B cell (primary cell): ENCODE measurements around the gene CHST9. TPM values are rescaled to one million over a fixed set of nuclear protein-coding genes. Genes with fewer than 3 reads are reported as not detected.

Experiments used
- ATAC-seq: fragments of 200-7000 bp; cut with Tn5 transposase; one replicate; pipeline ENCODE4 v1.10.0; 2021; ENCODE audit warnings: low read depth, mild to moderate bottlenecking, moderate number of reproducible peaks, moderate library complexity
- CTCF ChIA-PET: fragments of 350-600 bp; sonication (Branson Sonifier 250); formaldehyde crosslinking; loops from one replicate; lab custom pipeline; 2021; ENCODE audit warnings: antibody characterized with exemption, inconsistent platforms; lab: Charles Lee
- POLR2A ChIA-PET: fragments of 350-600 bp; sonication (Branson Sonifier 250); formaldehyde crosslinking; loops from one replicate; lab custom pipeline; 2021; ENCODE audit warnings: antibody characterized with exemption; lab: Charles Lee
- DNase-seq: peaks from one replicate; pipeline ENCODE4 v3.0.0; 2013
- H2AFZ ChIP-seq: 2 replicates; pipeline ENCODE4 v1.6.1; 2012; ENCODE audit warnings: mild to moderate bottlenecking, low read depth, low read length; ENCODE audit not compliant: insufficient read depth, poor library complexity, severe bottlenecking
- H3K27ac ChIP-seq, 2 donors: 1 replicate in 1 of 2; 2 replicates in 1 of 2; pipeline ENCODE4 v1.5.1; 2012 to 2013; ENCODE audit warnings: low read length in 2 of 2, mild to moderate bottlenecking in 2 of 2, moderate library complexity in 1 of 2
- H3K27me3 ChIP-seq, 4 experiments: fragments of 200-600 bp in 1 of 4; sonication (generic) in 1 of 4; replicated peaks in 1 of 4; 1 replicate in 2 of 4; 2 replicates in 2 of 4; pipeline versions ENCODE4 v1.6.1 to v1.7.0; 2013 to 2016; ENCODE audit warnings: low read length in 3 of 4, mild to moderate bottlenecking in 2 of 4, mixed read lengths in 1 of 4, moderate library complexity in 1 of 4; ENCODE audit not compliant: insufficient read depth in 4 of 4, control insufficient read depth in 3 of 4; ENCODE audit errors: control extremely low read depth in 1 of 4
- H3K36me3 ChIP-seq, 2 experiments: replicated peaks in 1 of 2; 1 replicate in 1 of 2; 2 replicates in 1 of 2; pipeline versions ENCODE4 v1.6.1 to v1.7.1; 2013; ENCODE audit warnings: low read length in 1 of 2; ENCODE audit not compliant: insufficient read depth in 2 of 2, control insufficient read depth in 1 of 2; ENCODE audit errors: control extremely low read depth in 1 of 2, extremely low read depth in 1 of 2
- H3K4me1 ChIP-seq, 2 donors: fragments of 200-600 bp in 1 of 2; sonication (generic) in 1 of 2; 1 replicate in 1 of 2; 2 replicates in 1 of 2; pipeline versions ENCODE4 v1.5.1 to v1.6.1; 2013 to 2017; ENCODE audit warnings: low read length in 2 of 2; ENCODE audit not compliant: control insufficient read depth in 2 of 2, insufficient read depth in 2 of 2
- H3K4me2 ChIP-seq: replicated peaks from 2 replicates; pipeline ENCODE3; 2012; ENCODE audit warnings: mild to moderate bottlenecking, low read depth, low read length; ENCODE audit not compliant: poor library complexity, severe bottlenecking
- H3K4me3 ChIP-seq, 5 experiments: fragments of 200-600 bp in 1 of 5; sonication (generic) in 1 of 5; 1 replicate in 3 of 5; 2 replicates in 2 of 5; pipeline versions ENCODE4 v1.5.1 to v1.7.0; 2011 to 2016; ENCODE audit warnings: low read length in 4 of 5, mild to moderate bottlenecking in 4 of 5, low read depth in 2 of 5, control low read depth in 1 of 5, moderate library complexity in 1 of 5; ENCODE audit not compliant: insufficient read depth in 1 of 5; ENCODE audit errors: control extremely low read depth in 1 of 5, extremely low read depth in 1 of 5
- H3K79me2 ChIP-seq: fragments of 200-600 bp; sonication (generic); one replicate; pipeline ENCODE4 v1.6.0; 2016; ENCODE audit warnings: low read length; ENCODE audit not compliant: control insufficient read depth, insufficient read depth
- H3K9ac ChIP-seq: fragments of 200-600 bp; sonication (generic); 2 replicates; pipeline ENCODE4 v1.6.1; 2017; ENCODE audit warnings: mild to moderate bottlenecking, low read length, moderate library complexity
- H3K9me3 ChIP-seq, 3 donors: one replicate each; pipeline versions ENCODE4 v1.6.1 to v1.7.1; 2013; ENCODE audit warnings: low read length in 2 of 3; ENCODE audit not compliant: control insufficient read depth in 2 of 3, insufficient read depth in 1 of 3; ENCODE audit errors: control extremely low read depth in 1 of 3
- H4K20me1 ChIP-seq: 2 replicates; pipeline ENCODE4 v1.6.0; 2012; ENCODE audit warnings: mild to moderate bottlenecking, low read length; ENCODE audit not compliant: insufficient read depth, control insufficient read depth, poor library complexity, severe bottlenecking
- H3K27ac Mint-ChIP-seq: one replicate; pipeline ENCODE4 v1.8.0; 2021; ENCODE audit warnings: mixed read lengths
- H3K27me3 Mint-ChIP-seq: one replicate; pipeline ENCODE4 v1.8.0; 2021; ENCODE audit warnings: mixed read lengths
- H3K4me1 Mint-ChIP-seq: one replicate; pipeline ENCODE4 v1.8.0; 2021; ENCODE audit warnings: mixed read lengths
- H3K4me3 Mint-ChIP-seq: one replicate; pipeline ENCODE4 v1.8.0; 2021; ENCODE audit warnings: mixed read lengths
- H3K9me3 Mint-ChIP-seq: one replicate; pipeline ENCODE4 v1.8.0; 2022; ENCODE audit warnings: mixed read lengths; ENCODE audit not compliant: insufficient read depth
- CTCF ChIP-seq: fragments of 200-600 bp; IDR thresholded peaks from one replicate; pipeline ENCODE4 v1.8.0; 2022; ENCODE audit warnings: antibody characterized with exemption, mild to moderate bottlenecking
- EZH2 ChIP-seq: IDR thresholded peaks from 2 replicates; pipeline ENCODE4 v1.6.1; 2012; ENCODE audit warnings: borderline replicate concordance, low read depth, mild to moderate bottlenecking, moderate library complexity, low read length; ENCODE audit not compliant: insufficient read depth, poor library complexity, severe bottlenecking
- WGBS: methylation state at CpG from one replicate; pipeline ENCODE4 v1.1.5; 2013; ENCODE audit warnings: missing lambda C conversion rate; ENCODE audit not compliant: insufficient coverage; 5-methylcytosine and 5-hydroxymethylcytosine counted together
- intact Hi-C: fragments of 100-400 bp; cut with micrococcal nuclease; formaldehyde crosslinking; loops from one replicate; pipeline ENCODE4 v1.10.0; 2022
- polyA plus RNA-seq: library from polyadenylated mRNA; depleted of rRNA; stranded (reverse); fragments of >200 nt; gene quantifications from 2 replicates; pipeline ENCODE4 v1.2.3, GENCODE V29; 2012
- total RNA-seq, 2 donors: library from RNA; stranded (reverse); fragments of 120-200 nt in 1 of 2; gene quantifications; 1 replicate in 1 of 2; 2 replicates in 1 of 2; pipeline versions ENCODE4 v1.2.3 to v1.2.4, GENCODE V29; 2013 to 2022

The CHST9 gene
- total and polyA plus RNA-seq, 2 donors (not counting 1 experiment from before 2014, with no cell fraction given) = not detected

- intact Hi-C loops = no loop called here
- Histone ChIP-seq H3K4me2 (no peak overlapping the region), H3K27me3 (no peaks in the 10 kb centered on the region), H3K79me2 (no peaks in the 10 kb centered on the region), H3K4me3 (no peak overlapping the region), H3K9me3 (peaks cover 0 to 4% (median 2%) of the 10 kb centered on the region in 3 donors), H3K4me1 (no peaks in the 10 kb centered on the region), H4K20me1 (no peaks in the 10 kb centered on the region), H2AFZ (no peak overlapping the region), H3K9ac (no peak overlapping the region), H3K27ac (no peak overlapping the region), H3K36me3 (no peaks in the 10 kb centered on the region)
- no peak overlapping the region for H3K4me3 Mint-ChIP-seq
- DNase-seq (no peak), ATAC-seq (no peak)
- no peaks in the 10 kb centered on the region for H3K9me3 Mint-ChIP-seq
- ChIA-PET POLR2A (no interaction called here), CTCF (no interaction called here)
- no peaks in the 10 kb centered on the region for H3K27me3 Mint-ChIP-seq
- H3K27ac Mint-ChIP-seq = no peak overlapping the region
- TF ChIP-seq EZH2 (no peak), CTCF (no peak)
- no CpG with 5 or more reads among the region's 1 CpG for WGBS
- H3K4me1 Mint-ChIP-seq = no peaks in the 10 kb centered on the region
Observed at GRCh38 chr18:27110319-27110718, 74.8 kb downstream of the CHST9 start.

GRCh38 chr18:27109451-27109850, 75.7 kb downstream of the CHST9 start:
- H3K27ac ChIP-seq = no peak overlapping the region
- H3K9ac ChIP-seq = no peak overlapping the region
- no peaks in the 10 kb centered on the region for H3K27me3 Mint-ChIP-seq
- H3K4me3 Mint-ChIP-seq = no peak overlapping the region
- H3K79me2 ChIP-seq = no peaks in the 10 kb centered on the region
- ATAC-seq = no peak
- no peaks in the 10 kb centered on the region for H3K4me1 Mint-ChIP-seq
- no peak for DNase-seq
- CTCF ChIA-PET = no interaction called here
- no peaks in the 10 kb centered on the region for H3K9me3 Mint-ChIP-seq
- peaks cover 0 to 4% (median 2%) of the 10 kb centered on the region in 3 donors for H3K9me3 ChIP-seq
- intact Hi-C loops = no loop called here
- no peak overlapping the region for H3K27ac Mint-ChIP-seq
- no peaks in the 10 kb centered on the region for H3K36me3 ChIP-seq
- no peak overlapping the region for H3K4me3 ChIP-seq
- TF ChIP-seq EZH2 (no peak), CTCF (no peak)
- no peaks in the 10 kb centered on the region for H3K4me1 ChIP-seq
- H2AFZ ChIP-seq = no peak overlapping the region
- POLR2A ChIA-PET = no interaction called here
- WGBS = 95% methylated on average over 10 of the region's 10 CpGs
- H4K20me1 ChIP-seq = no peaks in the 10 kb centered on the region
- no peaks in the 10 kb centered on the region for H3K27me3 ChIP-seq
- no peak overlapping the region for H3K4me2 ChIP-seq
